ENCODE data around the gene UBR4. TPM values are rescaled to one million over a fixed set of nuclear protein-coding genes. Genes with fewer than 3 reads are reported as not detected.
A peak's percentile ranks its signal among the peaks of the same experiment; 100 is the strongest.
"Not testable (repeated sequence)": the region's sequence is repeated elsewhere in the genome, so short reads cannot be mapped to it uniquely, and the experiment has no call there.

The UBR4 gene
- total RNA-seq, 1 donor from 2014 or later = 222 TPM

- Histone ChIP-seq H3K9me3 (no peaks in the 10 kb centered on the region), H3K36me3 (peaks cover 53 to 85% of the 10 kb centered on the region in 2 donors), H3K27ac (no peak overlapping the region), H3K27me3 (no peaks in the 10 kb centered on the region), H3K4me1 (no peaks in the 10 kb centered on the region), H3K4me3 (no peak overlapping the region)
- no peak for TF ChIP-seq CTCF (IDR thresholded peaks at IDR 0.05)
- no peak for DNase-seq (ENCODE audit: low spot score in 2 of 2)
- intact Hi-C loops (cut with DNase I) = no loop called here
These were observed 10.9 kb upstream of the UBR4 start for GRCh38 chr1:19220991-19221390.

- peaks cover 46 to 82% of the 10 kb centered on the region in 2 donors for H3K36me3 ChIP-seq
- no peaks in the 10 kb centered on the region for H3K9me3 ChIP-seq
- H3K4me1 ChIP-seq = no peaks in the 10 kb centered on the region
- no peak overlapping the region for H3K4me3 ChIP-seq
- no peak overlapping the region for H3K27ac ChIP-seq
- DNase-seq (ENCODE audit: low spot score in 2 of 2) = peak in 1 of 2 donors; percentile 27
- no peak for TF ChIP-seq CTCF (IDR thresholded peaks at IDR 0.05)
- H3K27me3 ChIP-seq = no peaks in the 10 kb centered on the region
- intact Hi-C loops (cut with DNase I) = no loop called here
These were observed 10.2 kb upstream of the UBR4 start for GRCh38 chr1:19220080-19220846.

- peaks cover 39 to 74% of the 10 kb centered on the region in 2 donors for H3K36me3 ChIP-seq
These were observed 9.4 kb upstream of the UBR4 start for GRCh38 chr1:19219451-19219850.

GRCh38 chr1:19216585-19216984 lies 6.5 kb upstream of the UBR4 start:
- intact Hi-C loops (cut with DNase I); H3K4me1 ChIP-seq; H3K27ac ChIP-seq; H3K9me3 ChIP-seq; H3K27me3 ChIP-seq; H3K4me3 ChIP-seq: not testable (repeated sequence)
- peaks cover 21 to 55% of the 10 kb centered on the region in 2 donors for H3K36me3 ChIP-seq
- DNase-seq (ENCODE audit: low spot score in 2 of 2) = peak in 1 of 2 donors; percentile 13

More at GRCh38 chr1:19219451-19219850, 9.4 kb upstream of the UBR4 start:
- Histone ChIP-seq H3K4me1 (no peaks in the 10 kb centered on the region), H3K27ac (no peak overlapping the region), H3K27me3 (no peaks in the 10 kb centered on the region), H3K9me3 (no peaks in the 10 kb centered on the region), H3K4me3 (no peak overlapping the region)
- no peak for DNase-seq (ENCODE audit: low spot score in 2 of 2)
- intact Hi-C loops (cut with DNase I) = no loop called here
- TF ChIP-seq CTCF (IDR thresholded peaks at IDR 0.05) = no peak

- intact Hi-C loops (cut with DNase I) = no loop called here
- no peak for DNase-seq (ENCODE audit: low spot score in 2 of 2)
- H3K9me3 ChIP-seq = no peaks in the 10 kb centered on the region
- no peak for TF ChIP-seq CTCF (IDR thresholded peaks at IDR 0.05)
- no peak overlapping the region for H3K4me3 ChIP-seq
- H3K36me3 ChIP-seq = peaks cover 0 to 26% of the 10 kb centered on the region in 2 donors
- peaks cover 0 to 13% of the 10 kb centered on the region in 2 donors for H3K4me1 ChIP-seq
- H3K27ac ChIP-seq = no peak overlapping the region
- no peaks in the 10 kb centered on the region for H3K27me3 ChIP-seq
These were observed 3.5 kb upstream of the UBR4 start for GRCh38 chr1:19213580-19213979.

GRCh38 chr1:19212167-19212566 lies 2.1 kb upstream of the UBR4 start:
- DNase-seq (ENCODE audit: low spot score in 2 of 2) = no peak
- no peak overlapping the region for H3K27ac ChIP-seq
- H3K4me3 ChIP-seq = no peak overlapping the region
- H3K9me3 ChIP-seq = no peaks in the 10 kb centered on the region
- peaks cover 6 to 21% of the 10 kb centered on the region in 2 donors for H3K4me1 ChIP-seq
- peaks cover 0 to 17% of the 10 kb centered on the region in 2 donors for H3K36me3 ChIP-seq
- intact Hi-C loops (cut with DNase I) = no loop called here
- no peak for TF ChIP-seq CTCF (IDR thresholded peaks at IDR 0.05)
- no peaks in the 10 kb centered on the region for H3K27me3 ChIP-seq

Data from ascending aorta (tissue), 2 donors.